KMS-11 (cell line): ENCODE measurements around the gene TBATA.

ENCODE experiments used
- H2AFZ ChIP-seq: fragments of 200-600 bp; sonication (generic); 2 replicates; pipeline ENCODE4 v1.6.1; 2016; ENCODE audit warnings: antibody characterized with exemption, mixed run types, low read depth
- H3K27ac ChIP-seq: fragments of 200-600 bp; sonication (generic); 2 replicates; pipeline ENCODE4 v1.6.1; 2016; ENCODE audit warnings: mild to moderate bottlenecking, mixed run types
- H3K27me3 ChIP-seq: fragments of 200-600 bp; sonication (generic); 2 replicates; pipeline ENCODE4 v1.6.1; 2017; ENCODE audit warnings: mild to moderate bottlenecking, low read depth, mixed run types, moderate library complexity; ENCODE audit not compliant: insufficient read depth
- H3K36me3 ChIP-seq: fragments of 200-600 bp; sonication (generic); 2 replicates; pipeline ENCODE4 v1.6.1; 2017; ENCODE audit warnings: mild to moderate bottlenecking, mixed run types; ENCODE audit not compliant: insufficient read depth
- H3K4me1 ChIP-seq: fragments of 200-600 bp; sonication (generic); 2 replicates; pipeline ENCODE4 v1.6.1; 2016; ENCODE audit warnings: mild to moderate bottlenecking, low read depth, mixed run types; ENCODE audit not compliant: poor library complexity, severe bottlenecking
- H3K4me2 ChIP-seq: fragments of 200-600 bp; sonication (generic); 2 replicates; pipeline ENCODE4 v1.7.0; 2016; ENCODE audit warnings: mild to moderate bottlenecking, mixed run types
- H3K4me3 ChIP-seq: fragments of 200-600 bp; sonication (generic); IDR thresholded peaks from 2 replicates; pipeline ENCODE4 v1.6.1; 2017; ENCODE audit warnings: low read depth, low read length, mixed read lengths; ENCODE audit not compliant: insufficient read depth
- H3K79me2 ChIP-seq: fragments of 200-600 bp; sonication (generic); 2 replicates; pipeline ENCODE4 v1.6.1; 2016; ENCODE audit warnings: low read depth, mixed run types; ENCODE audit not compliant: insufficient read depth
- H3K9ac ChIP-seq: fragments of 200-600 bp; sonication (generic); 2 replicates; pipeline ENCODE4 v1.6.1; 2016; ENCODE audit warnings: mild to moderate bottlenecking, mixed run types
- H4K20me1 ChIP-seq: fragments of 200-600 bp; sonication (generic); 2 replicates; pipeline ENCODE4 v1.6.1; 2016; ENCODE audit warnings: mild to moderate bottlenecking, mixed run types; ENCODE audit not compliant: insufficient read depth
- CTCF ChIP-seq: fragments of 200-600 bp; sonication (generic); conservative IDR thresholded peaks from 2 replicates; pipeline ENCODE4 v1.6.1; 2017; ENCODE audit warnings: low read depth, mild to moderate bottlenecking, antibody characterized with exemption, low read length, moderate library complexity, mixed read lengths

Gene TBATA

GRCh38 chr10:70732569-70732968 lies 52.6 kb downstream of the TBATA start:
- H3K27ac ChIP-seq: no peak overlapping the region
- no peaks in the 10 kb centered on the region for H3K79me2 ChIP-seq
- H3K36me3 ChIP-seq: no peaks in the 10 kb centered on the region
- no peak overlapping the region for H3K4me2 ChIP-seq
- H3K4me3 ChIP-seq: no peak overlapping the region
- no peak for TF ChIP-seq CTCF
- no peak overlapping the region for H2AFZ ChIP-seq
- 0 out of 2 replicates have a peak, but pooled peaks cover 2% of the 10 kb centered on the region for H3K27me3 ChIP-seq
- no peak overlapping the region for H3K9ac ChIP-seq
- no peaks in the 10 kb centered on the region for H3K4me1 ChIP-seq
- H4K20me1 ChIP-seq: no peaks in the 10 kb centered on the region

GRCh38 chr10:70730955-70731354 lies 54.2 kb downstream of the TBATA start:
- H3K4me2 ChIP-seq: no peak overlapping the region
- TF ChIP-seq CTCF: no peak
- 0 out of 2 replicates have a peak, but pooled peaks cover 4% of the 10 kb centered on the region for H3K27me3 ChIP-seq

GRCh38 chr10:70729763-70730357 lies 55.3 kb downstream of the TBATA start:
- Histone ChIP-seq H3K9ac (no peak overlapping the region), H3K4me1 (no peaks in the 10 kb centered on the region), H3K4me3 (no peak overlapping the region), H4K20me1 (no peaks in the 10 kb centered on the region), H3K27ac (no peak overlapping the region), H2AFZ (no peak overlapping the region), H3K79me2 (no peaks in the 10 kb centered on the region), H3K4me2 (no peak overlapping the region), H3K36me3 (no peaks in the 10 kb centered on the region), H3K27me3 (0 out of 2 replicates have a peak, but pooled peaks cover 4% of the 10 kb centered on the region)
- no peak for TF ChIP-seq CTCF

More at GRCh38 chr10:70730955-70731354, 54.2 kb downstream of the TBATA start:
- Histone ChIP-seq H4K20me1 (no peaks in the 10 kb centered on the region), H2AFZ (no peak overlapping the region), H3K9ac (no peak overlapping the region), H3K27ac (no peak overlapping the region), H3K4me3 (no peak overlapping the region), H3K36me3 (no peaks in the 10 kb centered on the region), H3K79me2 (no peaks in the 10 kb centered on the region), H3K4me1 (no peaks in the 10 kb centered on the region)

- H3K4me2 ChIP-seq: no peak overlapping the region
- no peak overlapping the region for H2AFZ ChIP-seq
- H3K27me3 ChIP-seq: 0 out of 2 replicates have a peak, but pooled peaks cover 2% of the 10 kb centered on the region
- no peak for TF ChIP-seq CTCF
- no peaks in the 10 kb centered on the region for H4K20me1 ChIP-seq
- H3K4me1 ChIP-seq: no peaks in the 10 kb centered on the region
- H3K9ac ChIP-seq: no peak overlapping the region
- no peak overlapping the region for H3K4me3 ChIP-seq
- no peaks in the 10 kb centered on the region for H3K36me3 ChIP-seq
- no peaks in the 10 kb centered on the region for H3K79me2 ChIP-seq
- H3K27ac ChIP-seq: no peak overlapping the region
Observed at GRCh38 chr10:70728328-70728727, 56.8 kb downstream of the TBATA start.
